GM10266 (cell line): Measurements from ENCODE around the gene DESI1.
"Not testable (repeated sequence)": the region's sequence is repeated elsewhere in the genome, so short reads cannot be mapped to it uniquely, and the experiment has no call there.

Experiments
- DNase-seq: peaks from one replicate; pipeline ENCODE4 v3.0.0; 2012; ENCODE audit errors: extremely low spot score
- CTCF ChIP-seq: IDR thresholded peaks from 2 replicates; pipeline ENCODE4 v1.5.1; 2012; ENCODE audit warnings: mild to moderate bottlenecking, low read depth; ENCODE audit not compliant: control insufficient read depth, insufficient read depth; ENCODE audit errors: missing control alignments

Gene DESI1

DNA sequence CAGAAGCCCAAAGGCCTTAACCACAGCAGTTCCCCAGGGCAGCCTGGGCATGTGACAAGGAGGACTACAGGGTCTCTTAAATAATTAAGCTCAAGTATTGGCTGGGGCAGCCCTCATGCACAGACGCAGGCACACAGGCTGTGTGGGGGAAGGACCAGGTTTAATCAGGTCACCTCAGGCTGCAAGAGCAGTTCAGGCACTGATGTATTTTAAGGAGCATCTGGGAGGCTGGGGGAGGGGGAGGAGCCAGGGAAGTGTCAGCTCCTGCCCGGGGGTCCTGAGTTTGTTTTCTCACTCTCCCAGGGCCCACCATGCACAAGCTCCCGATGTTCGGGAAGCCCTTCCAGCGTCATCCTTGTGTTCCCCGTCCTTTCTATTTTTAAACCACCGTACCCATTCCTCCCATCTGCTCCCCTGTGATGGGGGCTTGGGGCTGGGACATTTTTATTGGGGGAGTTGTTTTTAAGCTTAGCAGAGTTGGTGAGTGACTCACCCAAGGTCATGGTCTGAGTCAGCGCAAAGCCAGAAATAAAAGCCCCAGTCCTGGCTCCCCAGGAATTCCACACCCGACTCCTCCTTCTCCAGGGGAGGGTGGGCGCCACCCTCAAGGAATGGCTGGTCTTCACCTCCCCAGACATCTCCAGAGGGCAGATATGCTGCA lies 57.7 kb downstream of the DESI1 start:
- no peak for TF ChIP-seq CTCF
- no peak for DNase-seq

DNA sequence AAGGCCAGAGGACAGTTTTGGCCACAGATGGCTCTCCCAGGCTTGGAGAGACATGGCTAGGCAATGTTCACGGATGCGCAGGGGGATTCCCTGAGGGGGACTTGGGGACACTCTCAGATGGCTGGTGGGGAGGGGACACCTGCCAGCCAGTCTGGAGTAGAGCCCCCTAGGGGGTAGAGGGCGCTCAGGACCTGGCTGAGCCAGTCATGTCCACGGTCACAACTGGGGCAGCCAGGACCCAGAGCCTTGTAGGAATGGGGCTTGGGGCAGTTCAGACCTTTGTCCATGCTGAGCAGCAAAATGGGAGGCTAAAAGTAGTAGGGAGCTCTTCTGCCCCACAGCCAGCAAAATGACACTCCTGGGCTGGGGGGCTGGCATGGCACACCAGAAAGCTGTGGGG lies 58.4 kb downstream of the DESI1 start:
- TF ChIP-seq CTCF = no peak
- no peak for DNase-seq

GRCh38 chr22:41561788-41562187 lies 59.1 kb downstream of the DESI1 start:
- DNase-seq = no peak
- TF ChIP-seq CTCF = no peak

- no peak for DNase-seq
- no peak for TF ChIP-seq CTCF
Measured at GRCh38 chr22:41561335-41561734, 59.5 kb downstream of the DESI1 start.

- TF ChIP-seq CTCF = no peak
- DNase-seq = no peak
Measured at GRCh38 chr22:41560095-41560471, 60.8 kb downstream of the DESI1 start.

- not testable (repeated sequence) for DNase-seq
Measured at GRCh38 chr22:41558241-41558630, 62.6 kb downstream of the DESI1 start.

DNA sequence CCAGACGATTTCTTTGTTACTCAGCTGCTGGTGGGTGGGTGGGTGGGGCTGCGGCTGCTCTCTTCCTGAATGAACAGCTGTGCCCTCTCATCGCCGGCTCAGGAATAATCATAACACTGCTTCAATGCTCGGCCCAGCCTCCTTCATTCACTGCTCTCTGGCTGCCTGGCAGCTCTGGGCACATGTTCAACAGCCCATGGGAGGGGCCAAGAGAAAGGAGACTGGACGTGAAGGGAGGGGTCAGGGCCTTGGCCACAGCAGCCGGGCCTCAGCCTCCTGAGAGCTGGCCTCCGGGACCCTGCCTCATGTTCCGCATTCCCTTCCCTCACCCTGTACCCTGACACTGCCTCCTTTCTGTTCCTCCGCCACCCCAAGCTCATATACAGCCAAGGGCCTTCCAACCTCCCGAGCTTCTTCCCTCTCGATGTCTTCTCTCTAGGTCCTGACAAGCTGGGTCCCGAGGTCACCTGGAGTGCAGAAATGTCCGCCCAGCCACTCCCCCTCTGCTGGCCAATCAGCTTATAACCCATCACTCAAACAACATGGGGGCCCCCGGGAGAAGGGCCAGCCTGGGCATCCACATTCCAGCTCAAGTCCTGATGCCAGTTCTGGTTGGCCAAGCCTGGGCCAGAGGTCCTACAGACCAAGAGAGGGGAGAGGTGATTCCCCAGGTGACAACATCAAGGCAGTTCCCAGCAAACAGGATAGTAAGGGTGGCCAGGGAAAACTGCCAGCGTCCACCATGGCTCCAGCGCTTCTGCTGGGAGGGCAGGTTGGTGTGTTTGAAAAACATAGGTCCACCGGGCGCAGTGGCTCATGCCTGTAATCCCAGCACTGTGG lies 63.2 kb downstream of the DESI1 start:
- no peak for DNase-seq

More for the DNA sequence above, 63.2 kb downstream of the DESI1 start:
- no peak for TF ChIP-seq CTCF
